Calu3 (cell line): ENCODE data around the gene BCL2L12. TPM values are rescaled to one million over a fixed set of nuclear protein-coding genes. Genes with fewer than 3 reads are reported as not detected.

Experiments
- BruUV-seq: library from RNA; stranded (reverse); fragments of 400-500 nt; replicated peaks from 2 replicates; lab custom pipeline; 2021; lab: Mats Ljungman, UMichigan
- CTCF ChIA-PET: fragments of 300-600 bp; sonication (Branson Sonifier 250); formaldehyde crosslinking; loops from one replicate; lab custom pipeline; 2022; ENCODE audit warnings: antibody characterized with exemption; lab: Charles Lee
- DNase-seq: peaks from one replicate; pipeline ENCODE4 v3.0.0; 2022
- H3K27ac Mint-ChIP-seq: one replicate; pipeline ENCODE4 v1.8.0; 2022; ENCODE audit warnings: mixed read lengths; ENCODE audit not compliant: unreplicated experiment
- H3K27me3 Mint-ChIP-seq: one replicate; pipeline ENCODE4 v1.8.0; 2022; ENCODE audit warnings: mixed read lengths; ENCODE audit not compliant: unreplicated experiment
- H3K36me3 Mint-ChIP-seq: one replicate; pipeline ENCODE4 v1.8.0; 2022; ENCODE audit warnings: mild to moderate bottlenecking, moderate library complexity, mixed read lengths; ENCODE audit not compliant: insufficient read depth, unreplicated experiment
- H3K4me1 Mint-ChIP-seq: one replicate; pipeline ENCODE4 v1.8.0; 2022; ENCODE audit warnings: mild to moderate bottlenecking, low read depth, mixed read lengths; ENCODE audit not compliant: unreplicated experiment
- H3K4me3 Mint-ChIP-seq: one replicate; pipeline ENCODE4 v1.8.0; 2022; ENCODE audit warnings: mild to moderate bottlenecking, low read depth, moderate library complexity, mixed read lengths; ENCODE audit not compliant: unreplicated experiment
- H3K9me3 Mint-ChIP-seq: one replicate; pipeline ENCODE4 v1.8.0; 2022; ENCODE audit warnings: low read depth, mixed read lengths; ENCODE audit not compliant: unreplicated experiment
- CTCF ChIP-seq: fragments of 200-600 bp; IDR thresholded peaks from one replicate; pipeline ENCODE4 v1.8.0; 2022; ENCODE audit warnings: antibody characterized with exemption; ENCODE audit not compliant: unreplicated experiment
- intact Hi-C: fragments of 100-400 bp; cut with micrococcal nuclease; formaldehyde crosslinking; loops from one replicate; pipeline ENCODE4 v1.10.0; 2022; ENCODE audit not compliant: unreplicated experiment
- total RNA-seq: library from RNA; stranded (reverse); gene quantifications from 2 replicates; pipeline ENCODE4 v1.2.3, GENCODE V29; 2022

The BCL2L12 gene
- total RNA-seq, 1 experiment from 2014 or later, result 70.8 TPM

GRCh38 chr19:49710372-49710951 lies 44.7 kb downstream of the BCL2L12 start:
- Mint-ChIP-seq H3K4me3 (no peak overlapping the region), H3K9me3 (peaks cover 3% of the 10 kb centered on the region), H3K27me3 (peaks cover 24% of the 10 kb centered on the region), H3K4me1 (peaks cover 8% of the 10 kb centered on the region), H3K36me3 (no peaks in the 10 kb centered on the region), H3K27ac (no peak overlapping the region)
- DNase-seq, result no peak
- CTCF ChIA-PET, result no interaction called here
- BruUV-seq, result no TSS peak
- intact Hi-C loops, result no loop called here
- no peak for TF ChIP-seq CTCF

- TF ChIP-seq CTCF, result no peak
- intact Hi-C loops, result no loop called here
- BruUV-seq, result no TSS peak
- no peak overlapping the region for H3K27ac Mint-ChIP-seq
- H3K4me3 Mint-ChIP-seq, result no peak overlapping the region
- DNase-seq, result peak; percentile 43
- peaks cover 24% of the 10 kb centered on the region for H3K27me3 Mint-ChIP-seq
- no peaks in the 10 kb centered on the region for H3K36me3 Mint-ChIP-seq
- peaks cover 3% of the 10 kb centered on the region for H3K9me3 Mint-ChIP-seq
- CTCF ChIA-PET, result interaction anchor here (0.6 kb wide), 1 partner anchor 142 kb away, joined by 3 read pairs; no protein-coding TSS in a partner anchor
- H3K4me1 Mint-ChIP-seq, result peaks cover 8% of the 10 kb centered on the region
Measured at GRCh38 chr19:49712397-49712859, 46.7 kb downstream of the BCL2L12 start.

GRCh38 chr19:49713236-49713845 lies 47.6 kb downstream of the BCL2L12 start:
- no peak overlapping the region for H3K4me3 Mint-ChIP-seq
- H3K9me3 Mint-ChIP-seq, result peaks cover 3% of the 10 kb centered on the region
- H3K36me3 Mint-ChIP-seq, result no peaks in the 10 kb centered on the region
- peaks cover 24% of the 10 kb centered on the region for H3K27me3 Mint-ChIP-seq
- peaks cover 8% of the 10 kb centered on the region for H3K4me1 Mint-ChIP-seq
- no peak overlapping the region for H3K27ac Mint-ChIP-seq
- intact Hi-C loops, result no loop called here
- BruUV-seq, result no TSS peak
- CTCF ChIA-PET, result interaction anchor here (0.5 to 0.6 kb wide), 3 partner anchors 51 to 1091 kb away, joined by 3 to 7 read pairs (median 3); no protein-coding TSS in a partner anchor
- no peak for TF ChIP-seq CTCF
- no peak for DNase-seq

- no peak for DNase-seq
- peaks cover 8% of the 10 kb centered on the region for H3K4me1 Mint-ChIP-seq
- no peak overlapping the region for H3K4me3 Mint-ChIP-seq
- H3K27ac Mint-ChIP-seq, result no peak overlapping the region
- no TSS peak for BruUV-seq
- no peaks in the 10 kb centered on the region for H3K9me3 Mint-ChIP-seq
- CTCF ChIA-PET, result no interaction called here
- no peaks in the 10 kb centered on the region for H3K36me3 Mint-ChIP-seq
- TF ChIP-seq CTCF, result no peak
- no peaks in the 10 kb centered on the region for H3K27me3 Mint-ChIP-seq
- intact Hi-C loops, result no loop called here
Measured at GRCh38 chr19:49716154-49716553, 50.4 kb downstream of the BCL2L12 start.
